Keratinocyte (primary cell): Measurements from ENCODE around the gene NES. TPM values are rescaled to one million over a fixed set of nuclear protein-coding genes. Genes with fewer than 3 reads are reported as not detected.

Source experiments
- DNase-seq: peaks from one replicate; pipeline ENCODE4 v3.0.0-alpha.2; 2011; ENCODE audit warnings: low read depth, missing footprints, low spot score
- FAIRE-seq: peaks from 2 replicates; lab custom pipeline; 2011; peaks lifted over from hg19 to GRCh38; lab: Jason Lieb, UNC
- H2AFZ ChIP-seq: 2 replicates; pipeline ENCODE4 v1.6.0; 2012; ENCODE audit warnings: low read length, control low read depth, inconsistent platforms; ENCODE audit not compliant: control insufficient read depth
- H3K27ac ChIP-seq: 2 replicates; pipeline ENCODE4 v1.5.1; 2011; ENCODE audit warnings: low read length; ENCODE audit not compliant: control insufficient read depth, insufficient read depth
- H3K27me3 ChIP-seq: 3 replicates; pipeline ENCODE4 v1.6.0; 2011; ENCODE audit warnings: low read length; ENCODE audit not compliant: control insufficient read depth, insufficient read depth; ENCODE audit errors: extremely low read depth
- H3K36me3 ChIP-seq, 2 experiments: 2 replicates in 1 of 2; 3 replicates in 1 of 2; pipeline ENCODE4 v1.5.1; 2011; ENCODE audit warnings: low read length in 2 of 2, mild to moderate bottlenecking in 1 of 2; ENCODE audit not compliant: control insufficient read depth in 2 of 2, insufficient read depth in 2 of 2; ENCODE audit errors: extremely low read depth in 1 of 2
- H3K4me1 ChIP-seq: 3 replicates; pipeline ENCODE4 v1.5.1; 2011; ENCODE audit warnings: low read length; ENCODE audit not compliant: control insufficient read depth, insufficient read depth; ENCODE audit errors: extremely low read depth
- H3K4me2 ChIP-seq: 3 replicates; pipeline ENCODE4 v1.6.0; 2011; ENCODE audit warnings: low read depth, low read length; ENCODE audit not compliant: control insufficient read depth, insufficient read depth; ENCODE audit errors: extremely low read depth
- H3K4me3 ChIP-seq, 3 experiments: fragments of 200-600 bp in 1 of 3; sonication (generic) in 1 of 3; 2 replicates in 2 of 3; 3 replicates in 1 of 3; pipeline ENCODE4 v1.5.1; 2011 to 2016; ENCODE audit warnings: low read length in 3 of 3, mild to moderate bottlenecking in 3 of 3, control low read depth in 2 of 3, inconsistent platforms in 1 of 3, low read depth in 1 of 3, mixed read lengths in 1 of 3, mixed run types in 1 of 3, moderate library complexity in 1 of 3; ENCODE audit not compliant: control insufficient read depth in 2 of 3, insufficient read depth in 2 of 3; ENCODE audit errors: extremely low read depth in 1 of 3
- H3K79me2 ChIP-seq: 2 replicates; pipeline ENCODE4 v1.6.0; 2012; ENCODE audit warnings: low read length; ENCODE audit not compliant: control insufficient read depth, insufficient read depth
- H3K9ac ChIP-seq: 3 replicates; pipeline ENCODE4 v1.6.0; 2011; ENCODE audit warnings: low read length; ENCODE audit not compliant: control insufficient read depth, insufficient read depth; ENCODE audit errors: extremely low read depth
- H3K9me1 ChIP-seq: 3 replicates; pipeline ENCODE4 v1.6.0; 2011; ENCODE audit warnings: low read length; ENCODE audit not compliant: control insufficient read depth, insufficient read depth; ENCODE audit errors: extremely low read depth
- H3K9me3 ChIP-seq: 2 replicates; pipeline ENCODE4 v1.5.1; 2012; ENCODE audit warnings: low read depth, low read length; ENCODE audit not compliant: control insufficient read depth
- H4K20me1 ChIP-seq: 3 replicates; pipeline ENCODE4 v1.6.0; 2011; ENCODE audit warnings: low read length; ENCODE audit not compliant: control insufficient read depth, insufficient read depth; ENCODE audit errors: extremely low read depth
- EZH2 ChIP-seq: IDR thresholded peaks from one replicate; pipeline ENCODE4 v1.6.1; 2012; ENCODE audit warnings: inconsistent platforms, mild to moderate bottlenecking, low read length, moderate library complexity
- dilution Hi-C: fragments of 300-500 bp; cut with MboI; formaldehyde crosslinking; loops from one replicate; pipeline ENCODE4 v1.7.0; 2020; ENCODE audit warnings: low sequenced_read_pairs; ENCODE audit not compliant: extremely low pct_ligation_motif_present
- polyA plus RNA-seq, 5 experiments: library from polyadenylated mRNA; depleted of rRNA in 3 of 5; stranded (reverse) in 3 of 5; stranded (forward) in 1 of 5; unstranded in 1 of 5; fragments of >200 nt; gene quantifications; 1 replicate in 1 of 5; 2 replicates in 3 of 5; 3 replicates in 1 of 5; pipeline versions ENCODE4 v1.2.1 to v1.2.3, GENCODE V29; 2011 to 2012; ENCODE audit warnings: missing spikeins in 2 of 5, low read depth in 1 of 5, low replicate concordance in 1 of 5
- TF ChIP-seq, protein P1 (sequence below), 3 experiments: IDR thresholded peaks in 1 of 3; conservative IDR thresholded peaks in 1 of 3; optimal IDR thresholded peaks in 1 of 3; 2 replicates in 2 of 3; 3 replicates in 1 of 3; pipeline versions ENCODE3 to v1.5.1; 2011; ENCODE audit warnings: low read length in 3 of 3, mild to moderate bottlenecking in 3 of 3, moderate library complexity in 2 of 3, control low read depth in 1 of 3, inconsistent platforms in 1 of 3; ENCODE audit not compliant: insufficient read depth in 2 of 3; ENCODE audit errors: extremely low read depth in 1 of 3

NES gene
- polyA plus RNA-seq, 1 donor (not counting 4 experiments of a cell fraction or from before 2014, with no cell fraction given): not detected

DNA sequence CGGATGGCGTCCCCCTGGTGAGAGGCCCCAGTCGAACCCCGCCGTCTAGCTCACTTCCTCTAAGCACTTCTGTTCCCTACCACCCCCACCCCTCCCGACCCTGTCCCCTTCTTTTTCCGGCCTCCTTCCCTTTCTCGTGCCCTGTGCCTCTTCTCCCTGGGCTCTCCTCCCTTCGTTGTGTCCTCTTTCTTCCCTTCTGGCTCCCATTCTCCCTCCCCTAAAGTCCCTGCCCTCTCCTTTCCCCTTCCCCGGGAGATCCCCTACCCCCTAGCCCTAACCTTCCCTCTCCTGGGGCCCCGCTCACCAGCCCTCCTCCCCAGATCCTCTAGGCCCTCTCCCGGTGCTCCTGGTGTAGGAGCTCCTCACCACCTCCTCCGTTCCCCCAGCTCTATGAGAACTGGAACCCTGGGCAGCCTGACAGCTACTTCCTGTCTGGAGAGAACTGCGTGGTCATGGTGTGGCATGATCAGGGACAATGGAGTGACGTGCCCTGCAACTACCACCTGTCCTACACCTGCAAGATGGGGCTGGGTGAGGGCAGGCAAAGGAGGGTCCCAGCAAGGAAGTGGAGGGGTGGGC lies 19.4 kb downstream of the NES start:
- no peak for FAIRE-seq
- Histone ChIP-seq H4K20me1 (peaks cover 4% of the 10 kb centered on the region), H3K4me1 (peaks cover 26% of the 10 kb centered on the region), H3K4me2 (no peak overlapping the region), H3K79me2 (no peaks in the 10 kb centered on the region), H3K27ac (no peak overlapping the region), H3K9ac (no peak overlapping the region), H3K27me3 (peaks cover 35% of the 10 kb centered on the region), H2AFZ (no peak overlapping the region), H3K36me3 (no peaks in the 10 kb centered on the region), H3K9me1 (no peaks in the 10 kb centered on the region), H3K4me3 (no peak overlapping the region), H3K9me3 (no peaks in the 10 kb centered on the region)
- no peak for DNase-seq
- dilution Hi-C loops: no loop called here
- TF ChIP-seq, protein P1, sequence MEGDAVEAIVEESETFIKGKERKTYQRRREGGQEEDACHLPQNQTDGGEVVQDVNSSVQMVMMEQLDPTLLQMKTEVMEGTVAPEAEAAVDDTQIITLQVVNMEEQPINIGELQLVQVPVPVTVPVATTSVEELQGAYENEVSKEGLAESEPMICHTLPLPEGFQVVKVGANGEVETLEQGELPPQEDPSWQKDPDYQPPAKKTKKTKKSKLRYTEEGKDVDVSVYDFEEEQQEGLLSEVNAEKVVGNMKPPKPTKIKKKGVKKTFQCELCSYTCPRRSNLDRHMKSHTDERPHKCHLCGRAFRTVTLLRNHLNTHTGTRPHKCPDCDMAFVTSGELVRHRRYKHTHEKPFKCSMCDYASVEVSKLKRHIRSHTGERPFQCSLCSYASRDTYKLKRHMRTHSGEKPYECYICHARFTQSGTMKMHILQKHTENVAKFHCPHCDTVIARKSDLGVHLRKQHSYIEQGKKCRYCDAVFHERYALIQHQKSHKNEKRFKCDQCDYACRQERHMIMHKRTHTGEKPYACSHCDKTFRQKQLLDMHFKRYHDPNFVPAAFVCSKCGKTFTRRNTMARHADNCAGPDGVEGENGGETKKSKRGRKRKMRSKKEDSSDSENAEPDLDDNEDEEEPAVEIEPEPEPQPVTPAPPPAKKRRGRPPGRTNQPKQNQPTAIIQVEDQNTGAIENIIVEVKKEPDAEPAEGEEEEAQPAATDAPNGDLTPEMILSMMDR (optimal IDR thresholded peaks at IDR 0.05 in 1 of 3, IDR thresholded peaks at IDR 0.05 in 1 of 3, conservative IDR thresholded peaks at IDR 0.05 in 1 of 3; ENCODE audit: extremely low read depth in 1 of 3, insufficient read depth in 2 of 3, low read length in 3 of 3): no peak
- no peak for TF ChIP-seq EZH2

DNA sequence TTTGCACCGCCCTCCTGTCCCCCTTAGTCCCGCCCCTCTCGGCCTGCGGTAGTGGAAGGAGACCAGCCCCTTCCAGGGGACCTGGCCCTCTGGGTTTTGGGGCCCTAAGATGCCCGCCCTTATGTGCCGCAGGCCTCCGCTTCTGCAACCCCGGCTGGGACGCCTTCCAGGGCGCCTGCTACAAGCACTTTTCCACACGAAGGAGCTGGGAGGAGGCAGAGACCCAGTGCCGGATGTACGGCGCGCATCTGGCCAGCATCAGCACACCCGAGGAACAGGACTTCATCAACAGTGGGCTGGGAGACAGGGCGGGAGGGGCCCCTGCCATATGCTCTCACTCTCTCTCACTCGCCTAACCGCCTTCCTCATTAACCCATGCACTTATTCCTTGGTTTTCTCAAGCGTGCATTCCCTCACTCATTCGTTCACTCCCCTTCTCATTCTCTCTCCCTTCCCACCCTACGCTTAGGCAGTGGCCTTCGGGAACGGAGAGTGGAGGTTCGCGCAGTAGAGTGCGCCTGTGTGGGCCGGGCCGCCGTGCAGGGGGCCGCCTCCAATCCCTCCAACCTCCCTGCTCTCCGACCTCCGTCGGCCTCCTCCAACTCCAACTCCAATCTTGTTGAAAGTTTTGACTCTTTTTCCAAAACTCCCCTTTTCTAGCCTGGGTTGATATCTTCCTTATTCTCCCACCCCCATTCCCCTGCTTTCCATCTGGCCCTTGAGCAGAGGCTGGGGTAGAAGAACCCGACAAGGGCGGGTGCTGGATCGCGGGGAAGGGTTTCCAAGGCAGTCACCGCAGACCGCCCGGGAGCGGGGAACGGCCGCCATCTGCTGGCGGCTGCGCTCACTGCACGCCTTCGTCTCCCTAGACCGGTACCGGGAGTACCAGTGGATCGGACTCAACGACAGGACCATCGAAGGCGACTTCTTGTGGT lies 20.1 kb downstream of the NES start:
- DNase-seq: no peak
- H3K4me3 ChIP-seq: peak overlapping the region in 1 of 3 experiments; percentile 58
- no peaks in the 10 kb centered on the region for H3K79me2 ChIP-seq
- no peak for FAIRE-seq
- H3K4me1 ChIP-seq: peaks cover 25% of the 10 kb centered on the region
- peaks cover 35% of the 10 kb centered on the region for H3K27me3 ChIP-seq
- H3K9me1 ChIP-seq: no peaks in the 10 kb centered on the region
- dilution Hi-C loops: no loop called here
- peak overlapping the region; percentile 68 for H3K4me2 ChIP-seq
- peak; percentile 98 for TF ChIP-seq EZH2
- TF ChIP-seq, protein P1 (optimal IDR thresholded peaks at IDR 0.05 in 1 of 3, IDR thresholded peaks at IDR 0.05 in 1 of 3, conservative IDR thresholded peaks at IDR 0.05 in 1 of 3; ENCODE audit: extremely low read depth in 1 of 3, insufficient read depth in 2 of 3, low read length in 3 of 3): peak; percentile 92 to 99 (median 98)
- H4K20me1 ChIP-seq: peaks cover 4% of the 10 kb centered on the region
- no peak overlapping the region for H3K9ac ChIP-seq
- no peak overlapping the region for H3K27ac ChIP-seq
- no peak overlapping the region for H2AFZ ChIP-seq
- no peaks in the 10 kb centered on the region for H3K36me3 ChIP-seq
- H3K9me3 ChIP-seq: no peaks in the 10 kb centered on the region
